Islet precursor cell (in vitro differentiated cells): ENCODE results near the gene GBE1.
A peak's percentile ranks its signal among the peaks of the same experiment; 100 is the strongest.
"Not testable (repeated sequence)": the region's sequence is repeated elsewhere in the genome, so short reads cannot be mapped to it uniquely, and the experiment has no call there.

Experiments used
- DNase-seq: peaks from one replicate; pipeline ENCODE4 v3.0.0-alpha.2; 2018

GBE1 gene

DNA sequence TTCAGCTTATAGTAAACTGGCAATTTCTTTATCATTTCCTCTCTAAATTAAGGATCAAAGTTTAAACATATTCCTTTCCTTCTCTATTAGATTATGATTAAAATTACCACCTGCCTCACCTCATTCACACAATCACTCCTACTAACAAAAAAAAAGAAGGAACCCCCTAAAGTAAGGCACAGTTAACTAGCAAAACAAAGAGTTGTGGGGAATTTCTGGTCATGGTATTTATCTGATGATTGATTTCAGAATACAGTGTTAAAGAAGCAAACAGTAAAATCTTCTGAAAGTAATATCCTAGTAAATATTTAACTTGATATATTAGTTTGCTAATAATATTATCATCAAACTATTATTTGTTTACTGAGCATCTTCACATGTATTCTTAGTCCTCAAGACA, 8.8 kb downstream of the GBE1 start:
- DNase-seq: no peak

DNA sequence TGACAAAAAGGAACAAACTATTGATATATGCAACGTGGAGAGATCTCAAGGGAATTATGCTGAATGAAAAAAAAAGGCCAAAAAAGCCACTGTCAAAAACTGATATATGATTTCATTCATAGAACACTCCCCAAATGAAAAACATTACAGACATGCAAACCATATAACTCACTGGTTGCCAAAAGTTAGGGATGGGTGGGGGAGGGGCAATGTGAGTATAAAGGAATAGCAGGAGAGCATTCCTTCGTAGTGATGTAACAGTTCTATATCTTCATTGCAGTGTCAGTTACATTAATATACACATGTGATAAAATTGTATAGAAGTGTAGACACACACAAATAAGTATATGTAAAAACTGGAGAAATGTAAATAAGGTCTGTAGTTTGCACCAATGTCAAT, 12.2 kb downstream of the GBE1 start:
- no peak for DNase-seq

GRCh38 chr3:81747280-81747679, 14.2 kb downstream of the GBE1 start:
- DNase-seq: not testable (repeated sequence)

GRCh38 chr3:81744366-81744765, 17.1 kb downstream of the GBE1 start:
- DNase-seq: peak; percentile 66

GRCh38 chr3:81743096-81744025, 18.1 kb downstream of the GBE1 start:
- DNase-seq: peak; percentile 57

- DNase-seq: no peak
These were observed 18.9 kb downstream of the GBE1 start for GRCh38 chr3:81742581-81742980.

GRCh38 chr3:81741216-81741615, 20.2 kb downstream of the GBE1 start:
- no peak for DNase-seq

DNA sequence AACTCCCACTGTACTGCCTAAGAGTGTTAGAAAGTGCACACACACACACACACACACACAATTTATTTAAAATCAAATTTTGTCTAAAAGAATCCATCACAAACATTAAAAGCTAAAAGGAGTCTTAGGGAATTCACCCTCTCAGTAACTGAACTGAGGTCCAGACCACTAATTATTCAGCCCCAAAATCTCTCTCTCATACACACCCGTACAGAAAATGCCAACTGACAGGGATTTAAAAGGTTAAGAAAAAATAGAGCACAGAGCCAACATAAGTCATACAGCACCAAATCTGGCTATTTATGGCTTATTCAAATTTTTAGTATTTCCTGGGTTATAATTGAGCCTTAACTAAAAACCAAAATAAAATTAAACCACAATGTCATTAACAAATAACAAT, 20.7 kb downstream of the GBE1 start:
- no peak for DNase-seq

DNA sequence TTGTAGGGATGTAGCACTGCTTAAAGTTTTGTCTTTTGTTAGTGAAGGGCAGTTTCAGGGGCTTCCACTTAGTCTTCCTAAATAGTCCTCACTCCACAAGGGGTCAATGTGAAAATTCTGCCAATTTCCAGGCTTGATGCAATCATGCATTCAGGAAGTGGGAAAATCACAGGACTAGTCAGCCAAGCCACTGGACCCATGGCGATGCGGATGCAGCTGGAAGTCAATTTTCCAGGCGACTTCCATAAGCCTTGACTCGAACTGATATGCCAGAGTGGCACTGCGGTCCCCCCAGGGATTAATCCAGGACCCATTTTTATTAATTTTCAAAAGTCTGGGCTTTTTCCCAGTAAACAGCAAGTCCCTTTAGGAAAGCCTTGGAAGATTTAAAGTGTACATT, 26.1 kb downstream of the GBE1 start:
- DNase-seq: no peak

GRCh38 chr3:81734742-81735141, 26.7 kb downstream of the GBE1 start:
- DNase-seq: no peak

GRCh38 chr3:81732642-81733041, 28.8 kb downstream of the GBE1 start:
- no peak for DNase-seq

- DNase-seq: no peak
These were observed 32.5 kb downstream of the GBE1 start for GRCh38 chr3:81728766-81729544.

DNA sequence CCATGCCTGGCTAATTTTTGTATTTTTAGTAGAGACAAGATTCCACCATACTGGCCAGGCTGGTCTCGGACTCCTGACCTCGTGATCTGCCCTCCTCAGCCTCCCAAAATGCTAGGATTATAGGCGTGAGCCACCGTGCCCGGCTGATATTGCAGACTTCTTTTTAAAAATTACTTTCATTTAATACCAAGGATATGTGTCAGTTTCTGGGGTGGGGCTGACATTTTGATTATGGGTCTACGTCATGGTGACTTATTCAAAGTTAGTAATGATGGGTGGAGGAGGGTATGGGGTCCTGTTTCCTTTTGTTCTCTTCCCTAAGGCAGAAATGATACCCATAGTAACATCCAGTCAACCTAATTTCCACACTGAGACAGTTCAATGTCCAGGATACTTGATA, 34.7 kb downstream of the GBE1 start:
- no peak for DNase-seq

GRCh38 chr3:81726132-81726531, 35.3 kb downstream of the GBE1 start:
- DNase-seq: no peak

DNA sequence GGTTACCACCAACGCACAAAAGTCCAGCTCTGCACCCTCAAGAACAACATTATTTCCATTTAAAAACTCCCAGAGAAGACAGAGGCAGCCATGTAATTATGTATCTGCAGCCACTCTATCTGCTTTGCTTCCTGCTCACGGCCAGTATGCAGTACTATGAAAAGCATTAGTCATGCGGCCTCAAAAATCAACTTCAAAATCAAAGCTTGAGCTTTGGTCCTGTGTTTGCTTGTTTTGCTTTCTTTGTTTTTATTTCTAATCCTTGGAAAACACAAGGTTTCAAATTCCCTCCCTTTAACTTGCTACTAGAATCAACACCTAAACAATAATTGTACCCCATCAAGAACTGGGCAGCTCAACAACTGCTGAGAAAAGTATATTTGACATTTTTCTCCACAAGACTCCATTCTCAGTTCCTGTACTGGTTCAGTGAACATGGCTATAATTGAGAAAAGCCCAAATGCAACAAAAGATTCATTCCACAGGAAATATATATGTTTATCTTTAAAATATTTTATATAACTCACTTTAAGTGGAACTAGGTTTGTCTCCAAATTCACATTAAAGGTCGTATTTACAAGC, 37.6 kb downstream of the GBE1 start:
- DNase-seq: no peak

DNA sequence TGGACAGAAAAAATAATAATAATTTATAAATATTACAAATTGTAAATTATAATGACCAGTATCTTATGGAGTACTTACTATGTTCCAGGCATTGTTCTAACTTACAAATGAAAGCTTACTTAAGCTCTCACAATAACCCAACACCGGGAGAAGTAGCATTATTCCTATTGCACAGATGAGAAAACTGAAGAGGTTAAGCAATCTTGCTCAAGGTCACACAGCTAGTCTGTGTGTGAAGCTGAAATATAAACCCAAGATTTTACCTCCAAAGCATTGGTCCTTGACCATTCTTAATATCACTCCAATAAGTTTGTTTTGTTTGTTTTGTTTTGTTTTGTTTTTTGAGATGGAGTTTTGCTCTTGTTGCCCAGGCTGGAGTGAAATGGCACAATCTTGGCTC, 43.1 kb downstream of the GBE1 start:
- no peak for DNase-seq

DNA sequence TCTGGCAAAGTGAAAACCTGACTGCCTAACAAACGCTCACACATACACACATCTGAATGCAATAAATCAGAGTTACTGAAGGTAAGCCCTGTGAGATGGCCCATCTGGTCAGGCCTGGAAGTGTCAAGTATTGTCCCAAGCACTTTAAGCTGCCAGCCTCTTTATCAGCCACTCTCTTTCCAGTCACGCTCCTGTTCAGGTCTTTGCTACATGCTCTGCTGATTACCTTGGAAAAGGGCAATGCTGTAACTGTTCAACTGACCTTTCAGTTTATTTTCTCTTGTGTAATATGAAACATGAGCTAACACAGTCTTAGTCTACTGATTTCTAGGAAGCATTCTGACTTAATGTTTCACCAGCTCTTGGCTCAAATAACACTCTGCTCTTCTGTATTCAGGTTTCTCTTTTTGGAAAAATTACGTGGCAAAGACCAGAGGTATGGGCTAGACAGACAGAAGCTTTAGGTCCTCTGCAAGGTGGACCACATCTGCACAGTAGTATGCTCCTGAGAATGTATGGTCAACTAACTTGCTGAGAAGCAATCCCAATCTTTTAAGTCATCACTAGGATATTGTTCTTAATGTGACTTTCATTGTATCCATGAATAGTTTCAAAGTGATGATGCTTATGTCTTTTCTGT, 44.5 kb downstream of the GBE1 start:
- DNase-seq: no peak

GRCh38 chr3:81713031-81713430, 48.4 kb downstream of the GBE1 start:
- no peak for DNase-seq

DNA sequence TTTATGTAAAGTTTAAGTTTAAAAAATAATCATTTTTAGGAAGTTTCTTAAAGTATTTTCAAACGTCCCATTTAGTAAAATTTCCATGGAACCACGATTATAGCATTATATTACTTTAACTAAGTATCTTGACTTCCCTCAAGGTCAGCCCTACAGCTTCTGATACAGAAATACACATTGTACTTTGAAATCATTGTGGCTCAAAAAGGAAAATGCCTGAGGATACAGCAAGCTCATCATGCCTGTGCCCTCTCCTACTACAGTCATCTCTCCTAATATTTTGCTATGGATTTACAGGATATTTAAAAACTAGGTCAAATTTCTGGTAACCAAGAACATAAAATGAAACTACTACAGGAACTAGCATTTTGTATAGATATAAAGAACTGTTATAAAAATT, 51.8 kb downstream of the GBE1 start:
- DNase-seq: no peak

DNA sequence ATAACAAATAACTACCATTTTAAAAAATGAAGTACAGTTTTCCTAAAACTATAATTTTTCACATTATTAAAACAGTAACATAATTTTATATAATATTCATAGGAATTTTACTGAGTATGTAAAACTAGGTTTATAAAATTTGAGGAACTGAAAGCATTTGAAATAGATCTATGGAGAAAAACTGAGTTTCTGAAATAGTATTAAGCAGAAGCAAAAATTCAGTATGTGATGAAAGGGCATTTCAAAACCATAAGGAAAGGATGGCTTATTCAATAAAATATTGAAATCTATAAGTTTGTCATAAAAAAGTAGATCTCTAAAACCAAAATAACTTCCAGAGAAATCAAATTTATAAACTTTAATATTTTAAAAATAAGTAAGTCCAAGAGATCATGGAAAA, 53.4 kb downstream of the GBE1 start:
- no peak for DNase-seq

DNA sequence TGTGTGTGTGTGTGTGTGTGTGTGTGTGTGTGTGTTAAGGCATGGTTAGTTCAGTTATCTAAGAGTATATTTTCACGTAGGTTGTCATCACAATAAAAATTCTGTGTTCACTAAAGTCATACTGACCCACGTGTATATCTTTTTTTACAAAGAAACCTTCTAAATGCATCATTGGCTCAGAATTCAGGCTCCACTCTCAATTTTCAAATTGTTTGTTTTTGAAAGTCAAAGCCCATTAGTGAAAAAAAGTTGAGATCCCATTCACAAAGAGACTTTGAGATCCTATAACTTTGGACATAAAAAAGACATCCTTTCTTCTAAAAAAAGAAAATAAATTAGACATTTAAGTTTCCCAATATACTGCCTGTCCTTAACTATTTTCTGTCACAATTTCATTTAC, 59.3 kb downstream of the GBE1 start:
- DNase-seq: no peak

- no peak for DNase-seq
These were observed 61.7 kb downstream of the GBE1 start for GRCh38 chr3:81699536-81700320.
